ENCODE results near the gene WSCD2. TPM values are rescaled to one million over a fixed set of nuclear protein-coding genes. Genes with fewer than 3 reads are reported as not detected.

Gene WSCD2
- total and polyA plus RNA-seq, 2 donors (not counting 3 experiments of a cell fraction or from before 2014, with no cell fraction given), result not detected

DNA sequence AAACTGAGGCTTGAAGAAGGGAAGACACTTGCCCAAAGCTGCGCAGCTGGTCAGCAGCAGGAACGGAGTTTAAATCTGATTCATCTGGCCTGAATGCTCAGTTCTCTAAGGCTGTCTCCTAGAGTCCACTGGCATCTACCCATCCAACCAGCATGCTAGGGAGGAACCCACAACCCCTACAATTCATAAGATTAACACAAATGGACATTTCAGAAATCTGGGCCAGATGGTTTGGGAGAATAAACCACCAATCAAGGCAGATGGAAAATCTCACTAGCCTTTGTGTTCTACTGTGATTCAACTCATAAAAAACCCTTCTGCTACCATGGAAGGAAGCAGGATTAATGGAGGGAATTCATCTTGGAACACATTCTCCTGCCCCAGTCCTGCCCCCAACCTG, 67.8 kb downstream of the WSCD2 start:
- DNase-seq (ENCODE audit: low read depth, low spot score), result no peak
- Histone ChIP-seq H3K4me3 (replicated peaks in 1 of 3; ENCODE audit: insufficient read depth in 1 of 3, low read depth in 1 of 3, low read length in 3 of 3) (no peak overlapping the region), H3K9ac (replicated peaks; ENCODE audit: extremely low read depth, insufficient read depth, low read length) (no peak overlapping the region), H3K9me3 (replicated peaks; ENCODE audit: control insufficient read depth, insufficient read depth, low read length) (no peaks in the 10 kb centered on the region), H3K4me1 (ENCODE audit: control insufficient read depth, extremely low read depth, insufficient read depth, low read length) (no peaks in the 10 kb centered on the region), H4K20me1 (replicated peaks; ENCODE audit: control insufficient read depth, extremely low read depth, insufficient read depth, low read length) (no peaks in the 10 kb centered on the region), H3K9me1 (replicated peaks; ENCODE audit: control insufficient read depth, extremely low read depth, insufficient read depth, low read length) (no peaks in the 10 kb centered on the region), H3K27me3 (ENCODE audit: control insufficient read depth in 2 of 2, insufficient read depth in 2 of 2, low read length in 2 of 2) (no peaks in the 10 kb centered on the region), H3K4me2 (ENCODE audit: insufficient read depth, low read length) (no peak overlapping the region), H3K27ac (ENCODE audit: insufficient read depth, low read depth, low read length) (no peak overlapping the region), H3K79me2 (ENCODE audit: control insufficient read depth, insufficient read depth, low read length) (no peaks in the 10 kb centered on the region), H3K36me3 (ENCODE audit: control insufficient read depth in 2 of 2, extremely low read depth in 1 of 2, insufficient read depth in 2 of 2, low read length in 2 of 2) (no peaks in the 10 kb centered on the region), H2AFZ (ENCODE audit: low read depth, low read length) (no peak overlapping the region)
- ChIA-PET POLR2A (no interaction called here), CTCF (no interaction called here)
- intact Hi-C loops (cut with micrococcal nuclease) (loop anchor here (10.0 kb wide), 1 partner anchor 202 kb away; no protein-coding TSS in a partner anchor), dilution Hi-C loops (cut with MboI; ENCODE audit: extremely low pct_ligation_motif_present, low sequenced_read_pairs) (no loop called here)
- FAIRE-seq, result no peak
- BruUV-seq (replicated peaks), result no TSS peak
- no peak for TF ChIP-seq MYC (IDR thresholded peaks at IDR 0.05; ENCODE audit: low read depth, low read length)
- TF ChIP-seq FOS (IDR thresholded peaks at IDR 0.05; ENCODE audit: borderline replicate concordance, insufficient read depth, low read length), result no peak
- TF ChIP-seq EZH2 (IDR thresholded peaks at IDR 0.05; ENCODE audit: borderline replicate concordance, low read depth, low read length, severe bottlenecking), result no peak
- TF ChIP-seq GATA2 (IDR thresholded peaks at IDR 0.05; ENCODE audit: insufficient read depth, insufficient read length, low read depth, low read length), result no peak
- no peak for TF ChIP-seq POLR2A (IDR thresholded peaks at IDR 0.05; ENCODE audit: low read depth, low read length)
- TF ChIP-seq JUN (IDR thresholded peaks at IDR 0.05; ENCODE audit: borderline replicate concordance, insufficient read depth, insufficient read length, low read depth), result no peak
- TF ChIP-seq, protein P1, sequence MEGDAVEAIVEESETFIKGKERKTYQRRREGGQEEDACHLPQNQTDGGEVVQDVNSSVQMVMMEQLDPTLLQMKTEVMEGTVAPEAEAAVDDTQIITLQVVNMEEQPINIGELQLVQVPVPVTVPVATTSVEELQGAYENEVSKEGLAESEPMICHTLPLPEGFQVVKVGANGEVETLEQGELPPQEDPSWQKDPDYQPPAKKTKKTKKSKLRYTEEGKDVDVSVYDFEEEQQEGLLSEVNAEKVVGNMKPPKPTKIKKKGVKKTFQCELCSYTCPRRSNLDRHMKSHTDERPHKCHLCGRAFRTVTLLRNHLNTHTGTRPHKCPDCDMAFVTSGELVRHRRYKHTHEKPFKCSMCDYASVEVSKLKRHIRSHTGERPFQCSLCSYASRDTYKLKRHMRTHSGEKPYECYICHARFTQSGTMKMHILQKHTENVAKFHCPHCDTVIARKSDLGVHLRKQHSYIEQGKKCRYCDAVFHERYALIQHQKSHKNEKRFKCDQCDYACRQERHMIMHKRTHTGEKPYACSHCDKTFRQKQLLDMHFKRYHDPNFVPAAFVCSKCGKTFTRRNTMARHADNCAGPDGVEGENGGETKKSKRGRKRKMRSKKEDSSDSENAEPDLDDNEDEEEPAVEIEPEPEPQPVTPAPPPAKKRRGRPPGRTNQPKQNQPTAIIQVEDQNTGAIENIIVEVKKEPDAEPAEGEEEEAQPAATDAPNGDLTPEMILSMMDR (IDR thresholded peaks at IDR 0.05; ENCODE audit: extremely low read depth in 1 of 2, insufficient read depth in 1 of 2, low read depth in 1 of 2, low read length in 2 of 2), result no peak
- TF ChIP-seq POLR2AphosphoS5 (IDR thresholded peaks at IDR 0.05; ENCODE audit: insufficient read depth, low read depth, low read length), result no peak
- TF ChIP-seq, protein P2, sequence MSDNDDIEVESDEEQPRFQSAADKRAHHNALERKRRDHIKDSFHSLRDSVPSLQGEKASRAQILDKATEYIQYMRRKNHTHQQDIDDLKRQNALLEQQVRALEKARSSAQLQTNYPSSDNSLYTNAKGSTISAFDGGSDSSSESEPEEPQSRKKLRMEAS (IDR thresholded peaks at IDR 0.05; ENCODE audit: insufficient read depth, insufficient read length), result no peak
